Loucy (cell line): ENCODE data around the gene SDC1.

Source experiments
- CTCF ChIP-seq: fragments of 200-600 bp; sonication (generic); conservative IDR thresholded peaks from 2 replicates; pipeline ENCODE4 v1.5.1; 2014; ENCODE audit warnings: mild to moderate bottlenecking, antibody characterized with exemption, low read length
- EZH2phosphoT487 ChIP-seq: fragments of 200-600 bp; IDR thresholded peaks from 2 replicates; pipeline ENCODE4 v1.6.1; 2018; ENCODE audit warnings: antibody characterized with exemption, mild to moderate bottlenecking, moderate library complexity, borderline replicate concordance

- TF ChIP-seq CTCF (no peak), EZH2phosphoT487 (no peak)
Observed at GRCh38 chr2:20197192-20197591, 27.7 kb downstream of the SDC1 start.
